HG02588 (cell line): ENCODE data around the gene INPP5A.

Experiments used
- ATAC-seq: cut with Tn5 transposase; IDR thresholded peaks from one replicate; pipeline ENCODE4 v1.9.1; 2021; ENCODE audit warnings: mild to moderate bottlenecking, moderate library complexity; ENCODE audit not compliant: unreplicated experiment

INPP5A gene

GRCh38 chr10:132710746-132711612 is 173.4 kb downstream of the INPP5A start:
- no peak for ATAC-seq

DNA sequence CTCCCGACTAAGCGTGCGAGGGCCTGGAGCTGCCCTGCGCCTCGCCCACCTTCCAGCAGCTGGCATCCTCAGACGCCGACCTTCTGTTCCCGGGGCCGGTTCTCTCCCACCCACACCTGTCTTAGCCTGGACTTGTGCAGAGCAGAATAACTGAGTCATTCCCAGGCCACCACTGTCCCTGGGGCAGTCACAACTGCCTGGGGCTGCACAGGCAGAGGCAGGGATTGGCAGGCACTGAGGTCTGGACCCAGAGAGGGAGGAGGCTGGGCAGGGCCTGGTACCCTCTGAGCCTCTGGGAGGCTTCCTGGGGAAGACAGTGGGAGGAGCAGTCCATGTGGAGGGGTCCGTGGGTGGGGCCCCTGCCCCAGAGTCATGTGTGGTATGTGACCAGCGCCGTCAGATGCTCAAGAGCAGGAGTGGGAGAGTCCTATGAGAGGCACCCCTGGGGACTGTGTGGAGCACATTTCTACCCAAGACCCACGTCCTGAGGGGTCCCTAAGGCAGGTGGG is 174.1 kb downstream of the INPP5A start:
- ATAC-seq: no peak

DNA sequence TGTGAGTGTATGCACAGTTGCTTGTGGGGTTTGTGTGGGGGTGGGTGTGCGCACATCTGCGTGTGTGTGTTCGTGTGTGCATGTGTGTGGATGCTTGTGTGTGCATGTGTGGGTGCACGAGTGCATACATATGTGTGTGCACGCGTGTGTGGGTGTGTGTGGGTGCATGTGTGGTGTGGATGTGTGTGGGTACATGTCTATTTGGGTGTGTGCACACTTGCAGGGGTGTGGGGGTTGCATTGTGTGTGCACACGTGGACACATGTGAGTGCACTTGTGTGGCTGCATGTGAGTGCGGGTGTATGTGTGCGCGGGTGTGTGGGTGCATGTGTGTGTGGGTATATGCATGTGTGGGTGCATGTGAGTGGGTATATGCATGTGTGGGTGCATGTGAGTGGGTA is 174.7 kb downstream of the INPP5A start:
- ATAC-seq: no peak

DNA sequence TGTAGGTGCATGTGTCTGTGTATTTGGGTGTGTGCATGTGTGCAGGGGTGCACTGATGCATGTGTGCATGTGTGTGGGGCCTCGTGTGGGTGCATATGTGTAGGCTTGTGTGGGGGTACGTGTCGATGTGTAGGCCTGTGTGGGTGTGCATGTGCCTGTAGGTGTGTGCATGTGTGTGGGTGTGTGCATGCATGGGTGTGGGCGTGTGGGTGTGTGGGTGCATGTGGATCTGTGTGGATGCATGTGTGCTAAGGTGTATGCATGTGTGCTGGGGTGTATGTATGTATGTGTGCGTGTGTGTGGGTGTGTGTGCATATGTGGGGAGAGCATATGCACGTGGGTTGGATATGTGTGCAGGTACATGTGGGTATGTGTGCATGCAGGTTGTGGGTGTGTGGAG is 175.2 kb downstream of the INPP5A start:
- no peak for ATAC-seq

DNA sequence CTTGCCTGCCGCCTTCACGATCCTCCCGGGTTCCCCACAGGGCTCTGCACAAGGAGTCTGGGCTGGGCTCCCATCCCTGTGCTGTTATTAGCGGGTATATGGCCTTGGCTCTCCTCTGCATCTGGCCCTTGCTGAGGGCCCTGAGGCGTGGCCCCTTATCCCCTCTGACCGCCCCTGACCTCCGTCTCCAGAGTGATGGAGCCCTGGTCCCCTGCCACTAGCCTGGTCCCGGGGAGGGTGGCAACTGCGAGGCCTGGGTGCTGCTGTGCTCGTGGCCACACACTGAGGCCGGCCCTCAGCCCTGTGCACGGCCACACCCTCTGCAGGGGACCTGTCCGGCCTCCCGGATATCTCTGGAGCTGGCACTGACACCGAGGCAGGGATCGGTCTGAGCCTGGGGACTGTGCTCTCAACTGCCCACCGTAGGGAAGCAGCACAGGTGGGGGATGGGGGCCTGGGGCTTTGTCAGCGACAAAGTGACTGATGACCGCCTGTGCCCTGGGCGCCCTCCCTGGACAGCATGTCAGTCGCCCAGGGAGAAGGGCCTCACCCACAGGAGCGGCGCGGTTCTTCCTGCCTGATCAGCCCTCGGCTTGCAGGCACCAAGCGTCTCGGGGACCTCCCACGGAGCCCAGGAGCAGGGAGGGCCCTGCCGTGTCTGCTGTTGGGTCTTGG is 176.0 kb downstream of the INPP5A start:
- no peak for ATAC-seq

GRCh38 chr10:132714096-132714985 is 176.8 kb downstream of the INPP5A start:
- ATAC-seq: no peak

DNA sequence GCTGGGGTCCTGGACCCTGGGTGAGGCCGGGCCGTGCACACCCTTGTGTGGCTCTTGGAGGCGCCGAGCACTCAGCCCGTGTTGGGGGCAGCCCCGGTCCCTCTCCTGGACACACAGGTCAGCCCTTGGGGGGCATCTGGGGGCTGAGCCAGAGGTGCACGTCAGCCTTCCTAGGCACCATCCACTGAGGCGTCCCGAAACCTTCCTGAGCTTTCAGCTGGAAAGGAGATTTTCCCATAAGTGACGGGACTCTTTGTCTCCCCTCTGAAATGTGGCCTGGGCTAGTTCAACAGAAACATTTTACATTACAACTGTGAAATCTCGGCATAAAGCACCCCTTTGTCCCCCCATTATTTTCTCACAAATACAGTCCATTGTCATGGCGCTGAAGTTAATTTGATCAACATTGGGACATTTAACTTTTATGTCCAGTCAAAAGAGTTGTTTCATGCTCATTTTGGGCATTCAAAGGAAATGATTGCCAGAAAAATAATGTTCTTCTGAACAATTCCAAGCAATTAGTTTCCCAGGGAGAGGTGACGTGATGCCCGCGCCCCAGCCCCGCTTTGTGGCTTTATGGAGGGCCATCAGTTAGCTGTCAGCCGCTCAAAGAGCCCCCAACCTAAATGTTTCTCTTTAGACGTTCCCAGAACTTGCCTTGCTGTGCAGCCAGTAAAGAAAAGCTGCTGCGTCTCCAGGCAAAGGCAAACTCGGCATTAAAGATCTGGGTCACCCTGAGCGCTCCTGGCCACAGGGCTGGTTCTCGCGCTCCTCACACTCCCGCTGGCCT is 177.6 kb downstream of the INPP5A start:
- no peak for ATAC-seq

DNA sequence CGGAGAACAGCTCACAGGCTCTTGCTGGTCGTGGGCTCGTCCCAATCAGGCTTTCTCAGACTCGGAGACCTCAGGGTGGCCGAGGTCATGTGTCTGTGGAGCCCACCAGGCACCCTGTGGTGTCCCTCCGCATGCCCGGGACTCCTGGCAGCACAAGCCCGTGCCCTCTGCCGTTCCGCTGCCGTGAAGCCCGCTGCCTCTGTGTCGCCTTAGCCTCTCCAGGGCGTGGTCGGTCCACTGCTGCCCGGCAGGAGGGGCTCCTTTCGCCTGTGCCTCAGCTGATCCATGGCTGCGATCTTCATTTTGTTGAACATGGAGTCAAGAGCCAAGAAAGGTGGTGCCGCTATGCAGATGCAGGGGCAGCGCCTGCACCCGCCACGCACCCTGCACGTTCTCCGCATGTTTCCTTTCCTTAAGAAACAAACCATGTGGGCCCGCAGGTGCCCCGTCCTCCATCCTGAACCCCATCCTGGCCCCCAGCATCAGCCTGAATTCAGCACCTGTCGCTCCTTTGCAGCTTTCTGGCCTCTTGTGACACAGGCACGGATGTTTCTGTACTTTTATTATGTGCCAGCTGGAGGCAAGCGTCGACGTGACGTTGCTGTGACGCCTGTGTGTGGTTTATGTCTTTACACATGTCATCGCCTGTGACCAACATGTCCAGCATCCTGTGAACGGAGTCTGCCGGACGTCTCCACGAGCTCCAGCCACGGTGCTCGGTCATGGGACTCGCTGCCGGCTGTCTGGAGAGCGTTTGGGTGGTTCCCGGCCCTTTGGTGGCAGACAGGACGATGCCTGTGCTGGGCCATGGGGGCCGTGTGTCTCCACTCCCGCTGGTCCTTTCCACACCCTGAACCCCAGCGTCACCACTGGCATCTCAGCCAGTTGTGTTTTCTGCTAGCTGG is 178.4 kb downstream of the INPP5A start:
- ATAC-seq: no peak

- ATAC-seq: no peak
These were observed 179.3 kb downstream of the INPP5A start for GRCh38 chr10:132716691-132717490.

DNA sequence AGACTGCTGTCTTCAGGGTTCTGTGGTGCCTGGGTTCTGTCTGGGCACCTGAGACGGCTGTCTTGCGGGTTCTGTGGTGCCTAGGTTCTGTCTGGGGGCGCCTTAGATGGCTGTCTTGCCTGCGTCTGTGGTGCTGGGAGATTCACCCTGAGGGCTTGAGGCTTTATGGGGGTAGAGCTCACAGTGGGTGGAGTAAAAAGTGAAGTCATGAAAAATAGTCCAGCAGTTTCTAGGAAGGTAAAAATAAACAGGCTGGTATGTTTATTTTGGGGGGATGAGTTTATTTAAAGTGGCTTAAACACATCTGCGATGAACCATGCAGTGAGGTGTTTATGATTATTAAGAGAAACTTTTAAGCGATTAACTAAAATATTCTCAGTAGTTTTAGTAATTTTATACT is 184.1 kb downstream of the INPP5A start:
- ATAC-seq: no peak

GRCh38 chr10:132722394-132723329 is 185.1 kb downstream of the INPP5A start:
- no peak for ATAC-seq

DNA sequence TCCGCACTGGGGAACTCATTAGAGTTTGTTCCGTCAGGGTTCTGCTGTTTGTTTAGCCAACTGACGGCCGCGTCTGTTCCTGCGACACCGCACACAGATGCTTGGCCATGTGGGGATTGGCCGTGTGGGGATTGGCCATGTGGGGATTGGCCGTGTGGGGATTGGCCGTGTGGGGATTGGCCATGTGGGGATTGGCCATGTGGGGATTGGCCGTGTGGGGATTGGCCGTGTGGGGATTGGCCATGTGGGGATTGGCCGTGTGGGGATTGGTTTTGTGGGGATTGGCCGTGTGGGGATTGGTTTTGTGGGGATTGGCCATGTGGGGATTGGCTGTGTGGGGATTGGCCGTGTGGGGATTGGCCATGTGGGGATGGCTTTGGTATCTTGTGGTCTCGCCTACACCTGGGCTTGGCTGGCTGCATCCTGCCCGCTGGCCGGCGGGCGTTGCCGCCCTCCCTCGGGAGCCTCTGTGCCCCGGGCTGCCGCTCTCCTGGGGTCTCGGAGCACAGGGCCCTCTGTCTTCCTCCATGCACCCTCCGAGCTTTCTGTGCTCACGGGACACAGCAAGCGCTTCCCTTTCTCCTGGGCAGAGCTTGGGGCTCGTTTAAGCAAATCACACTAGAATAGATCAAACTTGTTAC is 185.9 kb downstream of the INPP5A start:
- ATAC-seq: no peak

GRCh38 chr10:132724446-132724845 is 186.9 kb downstream of the INPP5A start:
- ATAC-seq: no peak

DNA sequence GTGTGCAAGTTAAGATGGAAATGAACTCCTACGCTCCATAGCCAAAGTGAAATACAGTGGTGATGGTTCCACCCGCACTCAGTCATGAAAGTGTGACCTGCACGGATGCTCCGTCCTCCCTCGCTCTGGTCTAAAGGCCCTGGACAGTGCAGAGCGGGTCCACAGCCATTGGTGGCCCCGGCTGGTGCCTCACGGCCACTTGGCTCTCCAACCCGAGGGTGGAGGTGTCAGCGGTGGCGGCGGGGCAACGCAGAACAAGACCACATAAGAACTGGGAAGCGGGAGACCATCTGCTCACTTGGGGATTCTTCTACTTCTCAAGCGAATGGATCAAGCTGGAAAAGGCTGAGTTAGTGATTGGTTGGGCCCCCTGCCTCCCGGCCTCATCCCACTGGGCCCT is 187.6 kb downstream of the INPP5A start:
- no peak for ATAC-seq

DNA sequence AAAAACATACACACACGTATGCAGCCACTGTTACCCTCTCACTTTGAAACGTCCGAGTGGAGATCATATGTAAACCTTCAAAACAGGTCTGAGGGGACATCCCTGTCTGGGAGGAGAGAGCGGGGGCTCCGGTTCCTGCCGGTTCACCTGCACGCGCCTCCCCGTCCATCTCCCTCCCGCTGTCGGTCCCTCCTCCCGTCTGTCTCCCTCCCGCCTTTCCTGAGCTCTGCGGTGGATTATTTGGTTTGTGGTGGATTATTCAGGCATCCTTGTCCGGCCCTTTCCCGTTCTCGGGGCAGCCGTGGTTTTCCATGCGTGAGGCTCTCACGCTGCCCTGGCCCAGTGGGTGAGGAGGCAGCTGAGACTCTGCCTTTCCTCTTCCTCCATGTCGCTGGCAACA is 188.6 kb downstream of the INPP5A start:
- no peak for ATAC-seq

DNA sequence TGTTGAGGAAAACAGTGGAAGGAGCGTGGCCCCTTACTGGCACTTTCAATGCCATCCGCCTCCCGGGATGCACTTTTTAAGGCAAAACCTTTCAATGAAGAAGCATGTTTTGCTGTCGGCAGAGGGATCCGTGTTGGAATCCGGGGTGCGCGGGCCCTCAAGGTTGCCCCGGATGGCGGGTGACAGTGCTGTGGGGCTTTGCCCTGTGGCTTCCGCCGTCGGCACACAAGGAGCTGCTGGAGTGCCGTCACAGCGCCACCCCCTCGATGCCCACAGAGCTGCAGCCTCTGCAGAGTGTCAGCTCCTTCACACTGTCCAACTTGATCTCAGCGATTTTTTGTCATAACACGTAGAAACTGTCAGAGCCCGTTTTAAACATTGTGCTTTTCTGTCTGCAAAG is 189.4 kb downstream of the INPP5A start:
- no peak for ATAC-seq

GRCh38 chr10:132727411-132727810 is 189.8 kb downstream of the INPP5A start:
- no peak for ATAC-seq
